ENCODE results near the gene FRRS1.
"Not testable (repeated sequence)": the region's sequence is repeated elsewhere in the genome, so short reads cannot be mapped to it uniquely, and the experiment has no call there.

FRRS1 gene

DNA sequence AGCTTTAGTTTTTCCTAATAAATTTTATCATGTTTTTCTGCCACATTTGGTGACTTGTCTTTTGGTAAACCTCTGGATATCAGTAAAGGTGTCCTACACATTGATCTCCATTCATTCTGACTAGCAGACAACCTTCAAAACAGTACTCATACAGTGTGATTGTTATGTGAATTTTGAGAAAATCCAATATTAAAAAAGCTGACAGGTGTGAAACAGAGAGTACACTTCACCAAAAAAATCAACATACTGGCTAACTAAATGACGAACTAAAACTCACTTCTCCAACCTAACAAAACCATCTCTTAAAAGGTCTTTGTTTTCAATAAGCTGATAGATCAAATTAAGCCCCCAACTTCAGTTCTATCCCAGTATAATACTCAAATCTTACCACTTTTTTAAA lies 1.5 kb downstream of the FRRS1 start:
- no peak for DNase-seq

DNA sequence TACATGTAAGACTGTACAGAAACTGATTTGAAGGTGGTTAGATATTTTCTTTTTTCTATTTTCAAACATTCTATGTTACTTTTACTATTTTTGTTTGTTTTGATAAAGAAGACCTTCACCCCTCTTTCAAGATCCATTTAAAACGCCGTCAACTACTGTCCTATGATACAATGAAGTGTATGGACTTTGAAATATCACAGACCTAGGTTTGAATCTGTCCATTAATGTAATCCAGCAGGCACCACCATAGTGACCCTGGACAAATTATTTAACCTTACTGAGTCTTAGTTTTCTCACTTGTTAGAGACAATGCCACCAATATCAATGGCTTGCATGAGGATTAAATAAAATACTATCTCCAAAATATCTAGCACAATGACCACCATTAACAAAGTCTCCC lies 2.0 kb downstream of the FRRS1 start:
- DNase-seq: no peak

DNA sequence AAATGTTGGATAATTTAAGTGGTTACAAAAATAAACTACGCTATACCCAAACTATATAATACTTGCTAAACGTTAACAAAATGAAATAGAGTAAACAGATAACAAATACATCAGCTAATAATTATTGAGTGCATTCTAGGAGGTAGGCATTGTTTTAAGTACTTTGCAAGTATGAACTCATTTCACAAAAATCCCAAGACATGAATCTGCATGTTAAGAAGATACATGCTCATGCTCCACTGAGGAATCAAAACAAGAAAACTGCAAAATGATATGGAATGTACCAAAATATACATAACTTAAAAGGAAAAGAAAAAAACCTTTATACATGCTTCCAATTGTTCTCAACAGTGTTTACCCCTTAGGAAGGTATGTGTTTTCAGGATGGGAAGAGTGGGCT lies 2.5 kb downstream of the FRRS1 start:
- DNase-seq: no peak

DNA sequence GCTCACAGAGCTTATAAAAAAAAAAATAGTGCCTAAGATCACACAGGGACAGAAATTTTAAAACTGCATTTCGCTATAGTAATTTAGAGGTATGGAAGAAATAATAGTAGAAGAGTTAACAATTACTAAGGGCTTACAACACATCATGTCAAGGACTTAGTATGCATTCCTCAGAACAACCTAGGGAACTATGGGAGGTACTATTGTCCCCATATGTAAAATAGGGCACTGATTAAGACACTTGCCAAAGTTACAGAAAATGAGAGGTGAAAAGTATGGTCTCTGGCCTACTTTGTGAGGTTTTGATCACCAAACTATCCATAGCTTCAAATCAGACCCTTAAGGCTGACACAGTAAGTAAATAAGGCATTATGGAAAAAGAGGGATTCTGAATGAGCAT lies 4.7 kb downstream of the FRRS1 start:
- DNase-seq: no peak

DNA sequence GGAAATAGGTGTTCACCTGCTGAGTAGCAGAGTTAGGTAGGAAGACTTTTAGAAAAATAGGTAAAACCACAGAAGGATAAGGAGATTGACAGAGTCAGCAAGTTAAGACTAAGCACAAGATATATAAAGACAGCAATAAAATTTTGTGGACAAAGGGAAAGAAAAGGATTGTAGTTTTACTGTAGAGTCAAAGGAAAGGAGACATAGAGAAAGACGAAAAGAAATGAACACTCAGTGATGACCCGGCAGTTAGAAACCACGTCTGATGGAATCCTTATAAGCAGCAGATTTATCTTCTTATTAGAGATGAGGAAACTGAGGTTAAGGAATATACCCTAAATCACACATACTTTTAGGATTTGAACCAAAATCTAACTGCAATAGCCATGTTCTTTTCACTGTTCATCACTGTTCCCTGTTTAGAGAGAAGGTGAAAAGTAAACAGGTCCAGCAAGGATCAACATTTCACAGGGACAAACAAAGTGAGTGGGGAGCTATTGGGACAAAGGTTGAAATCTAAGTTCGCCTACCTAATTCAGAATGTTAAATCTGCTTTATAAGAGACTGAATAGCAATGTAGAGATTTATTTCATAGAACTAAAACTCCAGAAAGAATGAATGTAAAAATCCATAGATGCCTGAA lies 6.8 kb downstream of the FRRS1 start:
- DNase-seq: no peak

DNA sequence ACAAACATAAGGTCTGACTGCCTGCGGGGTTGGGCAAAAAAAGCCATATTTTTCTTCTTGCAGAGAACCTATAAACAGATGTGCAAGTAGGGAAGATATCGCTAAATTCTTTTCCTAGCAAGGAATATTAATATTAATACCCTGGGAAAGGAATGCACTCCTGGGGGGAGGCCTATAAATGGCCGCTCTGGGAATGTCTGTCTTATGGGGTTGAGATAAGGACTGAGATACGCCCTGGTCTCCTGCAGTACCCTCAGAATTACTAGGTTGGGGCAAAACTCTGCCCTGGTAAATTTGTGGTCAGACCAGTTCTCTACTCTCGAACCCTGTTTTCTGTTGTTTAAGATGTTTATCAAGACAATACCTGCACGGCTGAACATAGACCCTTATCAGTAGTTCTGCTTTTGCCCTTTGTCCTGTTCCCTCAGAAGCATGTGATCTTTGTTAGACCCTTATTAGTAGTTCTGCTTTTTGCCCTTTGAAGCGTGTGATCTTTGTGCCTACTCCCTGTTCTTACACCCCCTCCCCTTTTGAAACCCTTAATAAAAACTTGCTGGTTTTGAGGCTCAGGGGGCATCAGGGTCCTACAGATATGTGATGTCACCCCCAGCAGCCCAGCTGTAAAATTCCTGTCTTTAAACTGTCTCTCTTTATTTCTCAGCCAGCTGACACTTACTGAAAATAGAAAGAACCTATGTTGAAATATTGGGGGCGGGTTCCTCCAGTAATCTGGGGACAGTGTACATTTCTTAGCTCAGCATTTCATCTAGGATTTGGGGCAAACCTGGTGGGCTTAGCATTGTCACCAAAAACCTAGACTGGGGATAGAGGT lies 7.5 kb downstream of the FRRS1 start:
- DNase-seq: not testable (repeated sequence)

DNA sequence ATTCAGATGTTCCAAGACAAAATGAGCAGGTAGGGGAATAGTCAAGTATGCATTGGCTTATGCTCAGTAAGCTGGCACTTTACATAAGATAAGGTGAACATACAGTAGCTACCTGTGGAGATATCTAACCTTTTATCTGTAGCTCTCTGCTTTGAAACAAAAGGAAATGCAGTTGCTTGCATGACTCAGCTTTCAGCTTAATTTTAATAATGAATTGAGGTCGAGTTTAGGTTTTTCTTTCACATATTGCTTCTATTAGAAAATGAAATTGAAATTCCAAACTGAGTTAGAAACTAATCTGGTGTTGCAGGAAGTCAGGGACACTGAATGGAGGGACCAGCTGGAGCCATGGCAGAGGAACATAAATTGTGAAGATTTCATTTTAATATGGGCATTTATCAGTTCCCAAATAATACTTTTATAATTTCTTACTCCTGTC lies 8.3 kb downstream of the FRRS1 start:
- DNase-seq: no peak

DNA sequence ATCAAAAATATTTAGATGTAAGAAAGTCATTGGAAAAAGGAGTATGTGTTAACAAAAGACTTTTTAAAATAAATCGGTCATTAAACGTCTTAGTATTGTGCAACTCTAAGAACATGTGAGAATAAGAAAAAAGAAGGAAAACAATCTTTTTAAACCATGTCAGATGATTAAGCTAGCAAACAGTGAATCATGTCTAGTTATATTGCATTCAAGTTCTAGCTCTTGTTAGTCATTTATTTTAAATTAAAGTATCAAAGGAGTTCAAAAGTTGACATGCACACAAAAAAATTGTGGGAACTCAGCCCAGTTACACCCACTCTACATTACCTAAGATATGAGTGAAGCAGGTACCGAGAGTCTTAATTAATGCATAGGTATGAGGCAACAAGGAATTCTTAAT lies 9.8 kb downstream of the FRRS1 start:
- no peak for DNase-seq

DNA sequence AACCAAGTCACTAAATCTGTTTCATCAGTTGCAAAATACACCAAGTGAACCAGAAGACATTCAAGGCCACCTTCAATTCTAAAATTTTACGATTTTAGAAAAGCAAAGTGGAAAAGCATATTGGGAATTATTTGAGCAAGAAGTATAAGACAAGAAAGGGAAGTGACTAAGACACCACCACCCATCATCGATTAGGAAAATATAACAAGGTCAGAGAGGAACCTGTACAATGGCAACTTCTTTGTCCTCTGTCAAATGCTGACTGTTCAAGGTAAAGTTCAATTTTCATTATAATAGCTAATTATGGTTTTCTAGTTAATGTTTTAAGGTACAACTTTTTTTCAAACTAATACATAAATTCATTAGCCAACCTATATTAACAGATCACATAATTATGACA lies 10.8 kb downstream of the FRRS1 start:
- no peak for DNase-seq

DNA sequence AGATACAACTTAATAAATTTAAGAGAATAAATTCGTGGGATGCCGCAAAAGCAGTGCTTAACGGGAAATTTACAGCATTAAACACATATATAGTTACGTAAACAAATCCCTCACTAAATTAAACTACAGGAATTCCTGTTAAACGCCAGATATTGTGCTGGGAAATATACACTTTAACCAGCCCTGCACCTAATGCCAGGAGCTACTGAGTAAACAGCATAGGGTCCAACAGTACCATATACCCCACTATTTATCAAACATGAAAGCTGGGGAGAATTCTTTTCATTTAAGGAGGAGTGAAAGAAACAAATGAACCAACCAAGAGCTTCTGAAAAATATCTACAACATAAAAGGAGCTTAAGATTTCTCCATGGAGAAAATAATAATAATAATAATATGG lies 11.7 kb downstream of the FRRS1 start:
- no peak for DNase-seq

DNA sequence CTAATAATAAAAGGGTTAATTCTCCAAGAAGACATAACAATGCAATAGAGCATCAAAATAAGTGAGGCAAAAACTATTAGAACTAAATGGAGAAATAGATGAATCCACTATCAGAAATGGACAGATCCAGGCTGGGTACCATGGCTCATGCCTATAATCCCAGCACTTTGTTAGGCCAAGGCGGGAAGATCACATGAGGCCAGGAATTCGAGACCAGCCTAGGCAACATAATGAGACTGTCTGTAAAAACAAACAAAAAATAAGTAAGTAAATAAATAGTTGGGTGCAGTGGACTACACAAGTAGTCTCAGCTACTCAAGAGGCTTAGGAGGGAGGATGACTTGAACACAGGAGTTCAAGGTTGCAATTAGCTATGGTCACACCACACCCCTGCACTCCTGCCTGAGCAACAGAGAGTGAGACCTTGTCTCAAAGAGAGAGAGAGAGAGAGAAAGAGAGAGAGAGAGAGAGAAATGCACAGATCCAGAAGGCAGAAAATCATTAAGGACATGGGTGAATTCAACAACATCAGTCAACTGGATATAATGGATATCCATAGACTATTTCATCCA lies 12.3 kb downstream of the FRRS1 start:
- DNase-seq: no peak

DNA sequence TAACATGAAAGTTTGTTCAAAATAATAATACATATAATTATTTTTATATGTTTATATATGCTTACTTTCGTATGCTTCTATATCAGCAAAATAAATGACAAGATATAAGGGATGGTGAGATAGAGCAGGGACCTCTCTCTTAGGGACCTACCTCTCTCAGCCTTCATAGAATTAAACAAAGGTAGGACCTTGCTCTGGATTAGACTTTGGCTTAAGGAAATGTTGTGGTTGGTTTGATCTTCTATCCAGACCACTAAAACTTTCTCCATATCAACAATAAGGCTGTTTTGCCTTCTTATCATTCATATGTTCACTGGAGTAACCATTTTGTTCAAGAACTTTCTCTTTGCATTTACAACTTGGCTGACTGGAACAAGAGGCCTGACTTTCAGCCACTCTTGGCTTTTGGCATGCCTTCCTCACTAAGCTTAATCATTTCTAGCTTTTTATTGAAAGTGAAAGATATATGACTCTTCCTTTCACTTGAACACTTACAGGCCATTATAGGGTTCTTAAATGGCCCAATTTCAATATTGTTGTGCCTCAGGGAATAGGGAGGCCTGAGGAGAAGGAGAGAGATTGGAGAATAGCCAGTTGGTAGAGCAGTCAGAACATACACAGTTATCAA lies 14.4 kb downstream of the FRRS1 start:
- DNase-seq: no peak

DNA sequence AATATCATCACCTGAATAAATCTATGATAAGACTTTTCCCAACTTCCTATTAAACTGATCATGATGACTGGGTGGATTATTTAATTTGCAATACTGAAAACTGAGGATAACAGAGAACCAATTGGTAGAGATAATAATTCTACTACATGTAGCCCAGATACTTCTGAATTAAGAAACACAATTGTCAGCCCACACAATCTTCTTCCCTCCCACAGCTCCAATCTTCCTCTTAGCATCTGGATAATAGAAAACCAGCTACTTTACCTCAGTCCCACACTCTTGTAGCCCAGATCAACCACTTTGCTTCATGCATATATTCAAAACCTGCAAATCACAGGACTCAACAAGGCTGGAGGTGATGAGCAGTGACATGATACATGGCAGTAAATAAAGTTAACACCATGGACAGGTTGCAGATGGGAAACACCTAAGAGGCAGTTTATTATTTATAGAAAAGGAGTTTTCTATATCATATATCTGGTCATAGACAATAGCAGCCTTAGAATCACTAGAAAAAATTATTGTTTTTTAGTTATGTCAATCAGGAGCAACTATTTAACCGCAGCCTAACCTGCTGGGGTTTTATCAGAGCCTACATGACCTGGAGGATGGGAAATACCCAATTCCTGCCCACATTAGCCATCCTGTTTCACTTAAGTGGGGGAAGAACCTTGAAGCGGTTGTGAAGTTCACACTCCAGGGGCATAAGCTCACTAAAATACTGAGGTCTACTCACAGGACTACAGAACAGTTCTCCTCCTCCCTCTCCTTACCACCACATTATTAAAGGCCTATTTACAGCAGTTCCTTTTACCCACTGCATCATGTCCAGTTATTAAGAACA lies 16.7 kb downstream of the FRRS1 start:
- no peak for DNase-seq

DNA sequence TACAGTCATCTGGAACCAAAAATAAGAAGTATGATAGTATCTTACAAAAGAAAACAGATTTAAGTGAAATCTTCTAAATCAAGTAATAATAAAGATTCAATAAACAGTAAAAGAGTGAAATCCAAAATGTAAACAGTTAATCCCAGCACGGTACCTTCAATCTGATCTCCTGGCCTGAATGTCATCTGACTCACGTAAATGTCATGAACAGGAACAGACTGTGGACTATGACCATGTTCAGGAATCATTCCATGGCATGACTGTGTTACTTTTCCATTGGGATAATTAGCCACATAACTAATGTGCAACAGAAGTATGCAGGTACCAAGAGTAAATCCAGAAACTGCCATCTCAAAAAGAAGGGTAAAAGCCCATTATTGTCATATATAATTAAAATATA lies 18.0 kb downstream of the FRRS1 start:
- DNase-seq: no peak

DNA sequence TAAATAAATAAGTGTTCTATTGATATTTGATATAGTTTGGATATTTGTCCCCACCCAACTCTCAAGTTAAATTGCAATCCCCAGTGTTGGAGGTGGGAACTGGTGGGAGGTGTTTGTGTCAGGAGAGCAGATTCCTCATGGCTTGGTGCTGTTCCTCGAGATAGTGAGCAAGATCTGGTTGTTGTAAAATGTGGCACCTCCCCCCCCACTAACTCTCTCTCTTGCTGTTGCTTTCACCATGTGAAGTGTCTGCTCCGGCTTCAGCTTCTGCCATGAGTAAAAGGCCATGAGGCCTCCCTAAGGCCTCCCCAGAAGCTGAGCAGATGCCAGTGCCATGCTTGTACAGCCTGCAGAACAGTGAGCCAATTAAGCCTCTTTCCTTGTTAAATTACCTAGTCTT lies 20.8 kb downstream of the FRRS1 start:
- DNase-seq: no peak

DNA sequence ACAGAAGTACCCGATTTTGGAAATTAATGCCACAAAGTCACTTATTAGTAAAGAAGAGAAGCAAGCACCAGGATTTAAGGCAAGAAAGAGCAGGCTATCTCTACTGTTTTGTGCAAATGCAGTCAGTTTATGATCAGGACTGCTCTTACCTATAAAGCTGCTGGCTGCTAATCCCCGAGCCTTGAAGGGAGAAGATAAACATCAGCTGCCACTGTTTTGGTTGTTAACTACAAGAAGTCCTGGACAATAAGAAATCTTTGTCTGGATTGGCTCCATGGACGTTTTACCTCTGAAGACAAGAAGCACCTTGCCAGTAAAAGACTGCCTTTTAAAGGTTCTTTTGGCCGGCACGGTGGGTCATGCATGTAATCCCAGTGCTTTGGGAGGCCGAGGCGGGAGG lies 21.4 kb downstream of the FRRS1 start:
- DNase-seq: no peak

DNA sequence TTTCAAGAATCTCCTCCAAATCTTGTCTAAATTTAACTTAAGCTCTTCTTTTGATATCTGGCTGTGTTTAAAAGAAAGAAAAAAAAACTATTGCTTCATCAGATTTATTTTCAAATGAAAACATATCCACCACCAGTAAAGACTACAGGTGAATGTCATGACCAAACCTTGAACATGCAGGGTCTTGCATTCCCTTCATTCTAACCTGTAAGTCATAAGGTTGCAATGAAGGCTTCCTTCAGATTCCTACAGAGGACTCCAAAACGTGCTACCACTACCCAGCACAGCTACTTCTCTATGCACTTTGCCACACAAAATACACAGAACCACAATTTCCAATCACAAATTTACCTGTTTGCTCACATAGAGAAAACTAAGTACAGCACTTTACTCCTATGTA lies 26.3 kb downstream of the FRRS1 start:
- no peak for DNase-seq

DNA sequence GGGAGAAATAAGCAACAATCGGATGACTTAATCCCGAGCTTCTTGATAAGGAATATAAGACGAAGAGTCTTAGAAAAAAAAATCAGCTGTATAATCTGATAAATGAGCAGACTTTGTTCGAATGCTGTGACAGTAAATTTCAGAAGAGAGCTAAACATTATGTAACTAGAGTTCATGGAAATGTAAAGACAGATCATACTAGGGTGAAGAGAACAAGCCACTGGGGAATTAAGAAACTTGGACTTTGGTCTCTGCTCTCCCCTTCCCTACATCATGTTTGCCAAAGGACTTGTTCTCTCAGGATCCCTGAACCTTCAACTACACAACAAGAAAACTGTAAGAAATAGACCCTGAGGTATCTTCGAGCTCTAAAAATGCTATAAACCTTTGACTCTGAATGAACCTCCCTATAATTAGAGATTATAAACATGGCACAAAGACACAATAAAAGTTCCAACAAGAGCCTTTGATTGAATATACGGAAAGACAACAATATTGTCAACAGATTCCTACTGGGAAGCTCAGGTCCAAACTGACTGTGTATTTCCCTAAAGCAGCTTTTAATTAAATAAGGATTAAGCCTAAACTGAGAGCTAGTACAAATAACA lies 27.5 kb downstream of the FRRS1 start:
- DNase-seq: no peak

DNA sequence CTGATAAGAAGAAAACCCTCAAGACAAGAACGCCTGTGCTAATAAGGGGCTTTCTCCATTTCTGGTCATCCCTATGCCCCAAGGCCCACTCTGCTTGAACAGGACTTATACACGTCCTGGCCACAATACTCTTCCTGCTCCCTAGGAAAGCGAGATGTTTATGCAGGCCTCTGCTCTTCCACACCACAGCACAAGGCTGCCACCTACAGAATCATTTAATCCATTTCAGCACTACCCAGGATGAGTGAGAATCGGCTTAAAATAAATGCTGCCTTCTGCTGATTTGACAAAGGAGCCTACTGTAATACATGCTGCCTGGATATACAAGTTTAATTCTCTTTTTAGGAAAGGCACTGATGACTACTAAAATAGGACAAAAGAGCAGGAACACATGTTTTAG lies 29.4 kb downstream of the FRRS1 start:
- peak; percentile 69 for DNase-seq

DNA sequence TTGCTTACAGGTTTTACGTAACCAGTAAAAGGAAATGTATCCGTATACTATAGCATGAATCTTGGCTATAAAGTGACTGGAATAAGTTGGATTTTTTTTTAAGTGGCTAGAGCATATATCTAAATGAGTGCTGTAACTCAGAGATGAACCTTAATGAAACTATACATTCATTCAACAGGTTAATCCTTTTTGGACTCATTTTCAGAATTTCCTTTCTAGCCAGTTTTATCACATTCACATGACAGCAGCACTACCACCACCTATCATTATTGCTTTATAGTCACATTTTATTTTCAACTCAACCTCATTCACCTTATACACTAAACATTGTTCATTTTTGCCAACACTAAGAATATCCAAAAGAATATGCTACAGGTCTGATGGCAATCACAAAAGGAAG lies 30.6 kb downstream of the FRRS1 start:
- no peak for DNase-seq

DNA sequence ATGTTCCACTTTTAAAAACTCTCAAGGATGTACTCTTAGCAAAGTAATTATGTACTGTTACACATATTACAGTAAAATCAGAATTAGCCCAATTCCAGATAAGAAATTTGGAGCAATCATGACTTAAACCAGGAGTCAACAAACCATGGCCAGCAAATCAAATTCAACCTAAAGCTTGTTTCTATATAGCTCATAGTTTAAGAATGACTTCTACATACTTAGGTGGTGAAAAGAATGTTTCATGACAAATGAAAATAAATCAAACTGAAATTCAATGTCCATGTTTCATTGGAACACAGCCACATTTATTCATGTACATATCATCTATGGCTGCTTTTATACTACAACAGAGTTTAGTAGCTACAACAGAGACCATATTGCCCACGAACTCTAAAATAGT lies 35.1 kb downstream of the FRRS1 start:
- DNase-seq: no peak

DNA sequence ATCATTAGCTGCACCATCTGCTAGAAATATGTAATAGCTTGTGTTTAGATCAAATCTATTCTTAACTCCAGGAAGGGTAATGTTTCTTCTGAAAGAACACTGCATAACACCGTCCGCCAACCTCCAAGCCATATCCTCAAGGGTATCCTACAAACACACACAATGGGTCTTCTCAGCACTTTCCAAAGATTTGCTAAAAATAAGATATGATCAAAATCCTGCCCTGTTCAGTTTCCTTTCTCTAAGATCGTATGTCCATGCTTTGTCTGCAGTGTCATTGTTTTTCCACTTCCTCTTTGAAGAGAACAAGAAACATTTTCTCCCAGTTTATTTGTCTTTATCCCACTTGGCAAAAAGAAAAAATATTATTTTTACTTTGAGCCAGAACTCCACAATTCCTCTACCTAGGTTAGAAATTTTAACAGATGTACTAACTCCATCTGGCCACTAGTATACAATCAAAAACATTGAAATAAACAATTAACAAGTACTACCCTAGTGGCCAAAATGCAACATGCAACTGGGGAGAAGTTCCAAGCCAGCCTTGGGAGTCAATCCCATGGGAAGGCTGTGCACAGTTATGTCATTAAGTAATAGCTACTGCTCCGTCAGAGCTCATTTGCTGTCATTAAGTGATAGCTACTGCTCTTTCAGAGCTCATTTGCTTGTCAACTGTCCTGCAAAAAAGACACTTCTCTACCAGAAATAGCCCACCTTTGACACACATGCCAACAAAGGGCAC lies 37.8 kb downstream of the FRRS1 start:
- peak; percentile 30 for DNase-seq

Measured in NCI-H1694 (cell line).